ENCODE data around the gene TEDDM1.
"Not testable (repeated sequence)": the region's sequence is repeated elsewhere in the genome, so short reads cannot be mapped to it uniquely, and the experiment has no call there.

TEDDM1 gene, protein sequence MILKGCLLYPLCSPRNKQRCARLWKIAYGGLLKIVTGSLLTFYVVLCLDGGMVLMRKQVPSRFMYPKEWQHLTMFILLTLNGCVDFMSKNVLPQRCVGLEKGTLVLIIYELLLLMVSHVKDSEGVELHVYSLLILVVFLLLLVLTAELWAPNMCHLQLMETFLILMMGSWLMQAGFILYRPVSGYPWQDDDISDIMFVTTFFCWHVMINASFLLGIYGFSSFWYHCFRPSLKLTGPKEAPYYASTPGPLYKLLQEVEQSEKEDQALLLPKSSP

DNA sequence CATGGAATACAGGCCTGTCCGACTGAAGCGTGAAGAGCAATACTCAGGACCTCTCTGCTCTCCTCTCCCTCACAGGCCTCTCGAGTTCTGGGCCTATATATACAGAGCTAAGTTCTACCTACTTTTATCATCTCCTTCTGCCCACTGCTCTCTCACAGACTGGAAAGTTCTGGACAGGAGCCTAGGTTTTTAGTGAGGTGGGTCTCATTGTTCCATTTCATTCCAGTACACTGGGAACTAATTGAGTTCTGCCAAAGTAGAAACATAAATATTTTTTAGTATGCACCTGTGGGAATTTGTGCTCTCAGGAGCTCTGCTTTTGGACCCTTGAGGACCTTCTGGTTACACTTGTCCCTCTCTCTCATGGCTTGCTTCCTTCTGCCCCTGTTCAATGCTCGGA, at the start of gene TEDDM1:
TEDDM1 (minus strand) TSS at position 101 of the 400 bp plus-strand sequence. CDS start 182 bp downstream, outside the sequence.
- no peak for DNase-seq

DNA sequence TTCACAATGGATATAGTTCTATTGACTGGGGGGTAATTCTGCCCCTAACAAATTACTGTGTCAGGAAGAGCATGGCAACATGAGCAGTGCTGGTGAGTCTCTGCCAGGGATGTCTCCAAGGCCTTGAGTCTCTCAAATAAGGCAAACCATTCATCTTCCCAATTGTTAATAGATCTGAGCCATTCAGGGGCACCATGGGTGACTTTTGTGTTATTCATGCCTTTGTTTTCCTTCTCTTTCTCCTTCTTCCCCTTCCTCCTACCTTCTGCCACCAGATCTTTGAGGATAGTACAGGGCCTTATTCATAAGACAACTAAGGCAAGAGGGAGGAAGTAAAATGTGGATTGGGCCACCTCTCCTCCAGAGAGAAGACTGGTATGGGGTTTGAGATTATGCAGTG, 49.6 kb upstream of the TEDDM1 start, which contains the start of gene RGSL1:
RGSL1 (plus strand) TSS at position 60 of the 400 bp plus-strand sequence; CDS start at position 80, 20 bp downstream.
- DNase-seq: no peak

DNA sequence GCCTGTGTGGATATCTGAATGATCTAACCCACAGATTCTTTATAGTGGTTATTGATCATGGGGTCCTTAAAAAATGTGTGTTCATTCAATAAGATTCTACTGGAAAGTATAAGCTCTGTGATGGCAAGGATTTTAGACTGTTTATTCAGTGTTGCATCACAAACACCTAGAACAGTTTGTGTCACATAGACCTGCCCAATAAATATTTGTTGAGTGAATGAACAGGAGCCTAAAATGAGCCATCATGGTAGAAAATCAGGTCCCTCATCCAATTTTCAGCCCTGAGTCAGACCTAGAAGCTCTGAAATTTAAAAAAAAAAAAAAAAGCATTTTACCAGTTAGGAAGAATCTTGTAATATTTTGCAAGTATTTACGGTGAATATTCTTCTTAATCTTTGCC, 47.2 kb upstream of the TEDDM1 start:
- DNase-seq: no peak

DNA sequence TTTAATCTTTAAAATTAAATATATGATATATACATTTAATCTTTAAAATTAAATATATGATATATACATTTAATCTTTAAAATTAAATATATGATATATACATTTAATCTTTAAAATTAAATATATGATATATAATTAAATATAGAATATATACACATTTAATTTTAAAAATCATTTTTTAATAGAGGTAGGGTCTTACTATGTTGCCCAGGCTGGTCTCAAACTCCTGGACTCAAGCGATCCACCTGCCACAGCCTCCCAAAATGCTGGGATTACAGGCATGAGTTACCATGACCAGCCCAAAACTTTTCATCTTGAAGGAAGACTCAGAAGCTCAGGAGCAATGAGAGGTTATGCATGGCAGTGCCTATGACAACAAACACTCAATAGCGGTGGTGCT, 46.7 kb upstream of the TEDDM1 start:
- not testable (repeated sequence) for DNase-seq

DNA sequence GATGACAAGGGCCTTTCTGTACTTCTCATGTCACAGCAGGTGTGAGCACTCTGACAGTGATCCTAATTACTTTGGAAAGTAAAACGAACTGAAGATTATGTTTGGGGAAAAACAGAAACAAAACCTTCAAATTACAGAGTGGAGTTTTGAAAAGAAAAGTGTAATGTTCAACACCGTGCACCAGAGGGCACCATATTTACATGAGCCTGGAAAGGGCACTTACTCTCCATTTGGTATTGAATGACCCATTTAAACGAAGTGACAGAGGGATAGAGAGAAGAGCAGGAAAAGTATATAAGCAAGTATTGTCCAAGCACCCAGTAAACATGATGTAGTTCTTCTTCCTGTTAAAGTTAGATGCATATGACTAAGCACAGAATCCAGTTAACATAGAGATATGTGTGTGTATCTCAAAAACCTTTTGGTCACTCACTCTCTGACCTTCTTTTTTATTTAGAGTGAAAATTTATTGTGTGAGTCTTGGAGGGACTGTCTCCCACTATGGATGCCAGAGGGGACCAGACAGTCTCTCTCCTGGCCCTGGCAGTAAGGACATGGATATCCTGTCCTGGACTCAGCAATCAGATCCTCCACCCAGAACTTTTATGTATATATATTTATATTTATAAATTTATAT, 45.7 kb upstream of the TEDDM1 start:
- DNase-seq: peak; percentile 70

DNA sequence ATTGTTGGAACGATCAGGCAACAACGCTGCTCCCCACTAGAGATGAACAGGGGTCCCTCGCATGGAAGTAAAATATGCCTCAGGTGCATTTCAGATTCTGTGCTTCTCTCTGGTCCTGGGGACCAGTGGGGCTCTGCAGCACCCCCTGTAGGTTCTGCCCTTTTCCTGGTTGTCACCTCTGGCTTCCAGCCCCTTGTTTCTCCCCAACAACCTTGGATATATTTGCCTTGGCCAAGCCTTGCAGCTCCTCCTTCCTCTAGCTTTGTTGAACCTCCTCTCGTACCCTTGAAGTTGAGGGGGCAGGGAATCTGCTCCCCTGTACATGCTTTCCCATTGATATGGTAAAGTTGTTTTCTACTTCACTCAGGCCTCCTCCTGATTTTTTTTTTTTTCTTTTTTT, 44.0 kb upstream of the TEDDM1 start:
- peak; percentile 9 for DNase-seq

DNA sequence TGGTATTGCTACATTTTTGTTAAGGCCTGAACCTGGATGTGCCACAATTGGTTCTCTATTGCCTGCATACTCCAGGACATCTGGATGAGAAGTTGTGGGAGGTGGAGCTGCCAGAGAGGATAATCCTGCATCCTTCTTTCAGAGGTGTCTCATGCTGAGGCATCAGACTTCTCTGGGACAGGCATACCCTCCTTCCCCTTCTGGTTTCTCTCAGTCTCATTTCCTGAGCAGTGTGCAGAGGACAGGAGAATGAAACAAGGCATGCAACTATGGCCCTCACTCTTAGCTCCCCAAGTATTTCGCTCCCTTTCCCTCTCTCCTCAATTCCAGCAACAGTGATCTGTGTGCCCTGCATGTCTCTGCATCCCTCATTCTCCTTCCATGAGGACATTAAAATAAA, 41.9 kb upstream of the TEDDM1 start:
- no peak for DNase-seq

DNA sequence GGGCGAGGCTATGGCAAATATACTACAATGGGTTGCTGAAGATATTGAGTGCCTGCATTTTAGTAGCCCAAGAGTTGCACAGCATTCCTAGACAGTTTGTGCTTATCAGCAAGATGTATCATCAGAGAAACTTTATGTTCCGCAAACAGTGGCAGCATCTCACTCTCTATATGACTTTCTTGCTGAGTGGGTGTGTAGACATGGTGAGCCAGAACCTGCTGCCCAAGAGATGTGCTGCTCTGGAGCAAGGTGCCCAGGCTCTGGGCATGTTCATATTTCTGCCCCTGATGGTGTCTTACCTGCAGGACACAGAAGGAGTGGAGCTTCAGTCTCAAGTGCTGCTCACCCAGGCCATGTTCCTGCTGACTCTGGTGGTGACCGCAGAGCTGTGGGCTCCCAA, 41.3 kb upstream of the TEDDM1 start:
- DNase-seq: no peak

DNA sequence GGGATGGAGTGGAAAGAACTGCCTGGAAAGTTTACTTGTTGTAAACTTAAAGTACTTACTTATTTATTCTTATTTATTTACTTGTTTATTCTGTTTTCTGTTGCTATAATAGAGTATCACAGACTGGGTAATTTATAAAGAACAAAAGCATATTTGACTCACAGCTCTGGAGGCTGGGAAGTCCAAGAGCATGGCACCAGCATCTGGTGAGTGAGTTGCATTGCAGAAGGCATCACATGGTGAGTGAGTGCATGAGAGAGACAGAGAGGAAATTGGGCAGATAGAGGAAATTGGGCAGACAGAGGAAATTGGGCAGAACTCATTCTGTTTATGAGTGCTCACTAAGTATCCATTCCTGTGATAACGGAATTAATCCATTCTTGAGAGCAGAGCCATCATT, 37.9 kb upstream of the TEDDM1 start:
- peak; percentile 11 for DNase-seq

DNA sequence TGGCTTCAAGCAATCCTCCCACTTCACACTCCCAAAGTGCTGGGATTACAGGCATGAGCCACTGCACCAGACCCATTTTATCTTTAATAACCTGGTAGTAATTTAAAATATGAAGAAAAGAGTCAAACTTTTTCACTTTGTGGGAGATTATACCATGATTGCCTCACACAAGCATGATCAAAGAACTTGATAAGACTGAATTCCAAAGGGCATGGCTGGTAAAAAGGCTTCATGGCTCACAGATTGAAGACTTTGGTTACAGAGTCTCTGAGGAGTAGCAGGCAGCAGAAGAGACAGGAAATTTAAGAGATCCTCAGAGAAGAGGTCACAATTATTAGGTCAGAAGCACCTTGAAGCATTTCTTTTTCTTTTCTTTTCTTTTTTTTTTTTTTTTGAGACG, 33.1 kb upstream of the TEDDM1 start:
- no peak for DNase-seq

DNA sequence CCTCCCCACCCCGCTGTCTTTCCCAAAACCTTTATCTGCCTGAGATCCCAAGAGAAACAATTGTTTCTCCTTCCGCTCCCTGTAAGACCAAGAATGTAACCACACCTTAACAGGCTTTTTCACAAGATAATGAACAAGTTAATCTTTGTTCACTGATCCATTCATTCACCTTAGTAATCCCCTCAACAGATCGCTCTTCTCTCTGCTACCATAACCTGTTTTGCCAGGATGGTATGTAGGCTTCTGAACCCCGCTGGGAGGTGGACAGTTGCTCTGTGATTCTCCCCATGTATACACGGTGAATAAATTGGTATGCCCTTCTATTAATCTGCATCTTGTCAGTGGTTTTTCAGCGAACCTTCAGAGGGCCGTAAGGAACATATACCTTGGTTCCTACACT, 30.8 kb upstream of the TEDDM1 start:
- no peak for DNase-seq

DNA sequence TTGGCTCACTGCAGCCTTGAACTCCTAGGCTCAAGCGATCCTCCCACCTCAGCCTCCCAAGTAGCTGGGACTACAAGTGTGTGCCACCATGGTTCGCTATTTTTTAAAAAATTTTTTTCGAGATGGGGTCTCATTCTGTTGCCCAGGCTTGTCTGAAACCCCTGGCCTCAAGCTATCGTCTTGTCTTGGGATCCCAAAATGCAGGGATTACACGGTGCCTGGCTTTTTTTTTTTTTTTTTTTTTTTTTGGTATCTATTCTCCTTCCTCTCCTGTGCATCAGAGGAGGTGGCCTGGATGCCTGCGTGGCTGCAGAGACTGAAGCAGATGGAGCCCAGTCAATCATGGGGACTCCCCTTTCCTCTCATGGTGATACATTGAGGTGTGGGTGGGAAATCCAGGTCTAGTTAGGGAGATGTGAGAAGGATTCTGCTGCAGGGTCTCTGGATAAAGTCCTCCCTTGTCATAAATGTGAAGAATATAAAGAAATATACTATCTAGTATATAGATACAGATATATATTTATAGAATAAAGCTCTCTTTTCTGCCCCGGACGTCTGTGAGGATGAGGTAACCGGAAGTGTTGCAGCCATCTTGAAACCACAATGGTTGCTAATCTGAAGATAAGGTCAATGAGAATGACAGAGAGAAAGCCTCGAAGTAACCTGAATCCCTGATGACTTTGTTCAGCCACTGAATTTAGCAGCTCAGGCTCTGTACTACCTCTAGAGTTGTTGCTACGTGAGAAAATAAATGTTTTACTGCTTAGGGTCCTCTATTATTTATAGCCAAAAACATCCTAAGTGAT, 30.0 kb upstream of the TEDDM1 start:
- peak; percentile 48 for DNase-seq

DNA sequence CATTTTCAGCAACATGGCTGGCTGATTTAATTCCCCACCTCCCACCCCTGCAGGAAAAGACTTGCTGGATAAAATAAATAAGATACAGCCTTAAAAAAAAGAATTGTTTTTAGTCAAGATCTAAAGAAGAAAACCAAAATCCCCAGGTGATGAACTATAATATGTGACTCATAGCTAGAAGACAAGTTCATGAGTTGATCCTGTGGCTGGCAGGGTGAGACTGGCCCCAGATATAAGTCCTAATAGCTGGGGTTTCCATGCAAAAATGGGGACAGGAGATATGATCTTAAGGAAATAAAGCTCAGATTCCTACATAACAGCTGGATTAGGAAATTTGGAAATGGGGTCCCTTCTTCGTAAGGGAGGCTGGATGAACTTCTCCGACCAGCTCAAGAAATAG, 27.6 kb upstream of the TEDDM1 start:
- no peak for DNase-seq

DNA sequence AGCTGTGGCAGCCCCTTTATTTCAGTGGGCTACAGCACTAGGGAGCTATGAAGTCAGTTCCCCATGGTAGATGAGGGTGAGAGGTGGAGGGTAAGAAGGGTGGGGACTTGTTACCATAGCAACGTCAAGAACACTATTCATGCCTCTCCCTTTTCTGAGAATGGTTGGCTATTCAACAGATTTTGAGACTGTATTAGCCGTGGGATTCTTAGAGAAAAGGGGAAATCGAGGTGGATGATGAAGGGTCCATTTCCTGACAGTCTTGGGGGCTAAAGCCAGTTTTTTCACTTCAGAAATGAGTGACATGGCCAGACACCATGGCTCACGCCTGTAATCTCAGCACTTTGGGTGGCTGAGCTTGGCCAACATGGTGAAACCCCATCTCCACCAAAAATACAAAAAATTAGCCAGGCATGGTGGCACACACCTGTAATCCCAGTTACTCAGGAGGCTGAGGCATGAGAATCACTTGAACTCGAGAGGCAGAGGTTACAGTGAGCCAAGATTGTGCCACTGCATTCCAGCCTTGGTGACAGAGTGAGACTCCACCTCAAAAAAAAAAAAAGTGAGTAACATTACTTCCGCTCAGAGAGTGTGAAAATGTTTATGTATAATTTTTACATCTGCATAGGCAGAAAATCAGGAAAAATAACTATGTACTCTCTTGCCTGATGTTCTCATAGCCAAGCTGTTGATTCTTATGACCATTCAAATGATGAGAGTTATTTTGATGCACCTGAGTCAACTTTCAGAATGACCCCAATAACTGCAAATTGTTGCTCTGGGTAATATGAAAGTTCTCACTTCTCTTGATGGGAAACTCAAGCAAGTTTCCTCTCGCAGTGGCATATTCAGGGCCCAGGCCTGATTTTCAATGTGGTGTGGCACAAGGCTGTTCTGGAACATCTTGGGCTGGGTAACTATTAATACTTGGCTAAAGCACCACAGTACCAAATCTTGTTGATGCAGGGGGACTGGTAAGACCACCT, 26.3 kb upstream of the TEDDM1 start:
- no peak for DNase-seq

DNA sequence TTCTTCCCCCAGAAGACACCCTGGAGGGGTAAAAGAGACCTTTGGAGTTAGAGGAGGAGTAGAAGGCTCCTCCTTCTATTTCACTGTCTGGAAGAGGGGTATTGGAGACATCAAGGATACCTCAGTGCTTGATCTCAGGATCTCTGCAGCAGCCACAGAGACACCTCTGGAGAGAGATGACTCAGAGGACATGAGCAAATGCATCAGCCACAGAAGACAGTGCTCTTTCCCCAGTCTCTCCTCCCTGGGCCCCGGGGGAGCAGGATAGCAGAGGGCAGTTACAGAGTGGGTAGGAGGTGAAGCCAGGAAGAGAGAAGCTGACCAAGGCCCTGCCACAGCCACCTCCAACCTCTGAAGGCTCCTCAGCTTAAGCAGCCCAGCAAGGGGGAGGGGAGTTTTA, 15.3 kb upstream of the TEDDM1 start:
- DNase-seq: peak; percentile 35

DNA sequence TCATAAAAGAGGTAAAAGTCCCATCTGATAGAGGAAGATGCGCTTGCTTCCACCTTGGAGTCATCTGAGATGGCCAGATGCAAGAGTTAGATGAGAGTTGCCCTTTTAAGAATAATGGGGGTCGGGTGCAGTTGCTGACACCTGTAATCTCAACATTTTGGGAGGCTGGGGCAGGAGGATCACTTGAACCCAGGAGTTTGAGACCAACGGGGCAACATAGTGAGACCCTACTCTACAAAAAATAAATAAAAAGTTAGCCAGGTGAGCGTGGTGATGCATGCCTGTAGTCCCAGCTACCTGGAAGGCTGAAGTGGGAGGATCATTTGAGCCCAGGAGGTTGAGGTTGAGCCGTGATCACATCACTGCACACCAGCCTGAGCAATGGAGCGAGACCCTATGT, 13.5 kb upstream of the TEDDM1 start:
- no peak for DNase-seq

DNA sequence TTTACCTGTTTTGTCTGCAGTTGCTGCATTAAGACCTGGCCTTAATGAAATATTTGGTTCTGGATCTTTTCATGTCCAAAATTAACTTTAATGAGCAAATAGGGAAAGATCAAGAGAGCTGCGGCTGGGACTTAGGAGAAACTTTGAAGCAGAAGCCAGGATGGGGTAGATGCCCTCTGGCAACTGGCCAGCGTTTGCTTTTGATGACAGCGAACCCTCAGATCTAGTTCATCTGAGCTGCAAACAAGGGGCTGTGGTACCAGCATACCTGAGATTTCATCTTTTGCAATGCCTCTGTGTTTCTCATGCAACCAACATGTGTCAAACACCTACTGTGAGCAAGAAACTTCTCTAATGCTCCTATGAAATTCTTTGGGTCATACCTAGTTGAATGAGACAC, 13.0 kb upstream of the TEDDM1 start:
- DNase-seq: no peak

DNA sequence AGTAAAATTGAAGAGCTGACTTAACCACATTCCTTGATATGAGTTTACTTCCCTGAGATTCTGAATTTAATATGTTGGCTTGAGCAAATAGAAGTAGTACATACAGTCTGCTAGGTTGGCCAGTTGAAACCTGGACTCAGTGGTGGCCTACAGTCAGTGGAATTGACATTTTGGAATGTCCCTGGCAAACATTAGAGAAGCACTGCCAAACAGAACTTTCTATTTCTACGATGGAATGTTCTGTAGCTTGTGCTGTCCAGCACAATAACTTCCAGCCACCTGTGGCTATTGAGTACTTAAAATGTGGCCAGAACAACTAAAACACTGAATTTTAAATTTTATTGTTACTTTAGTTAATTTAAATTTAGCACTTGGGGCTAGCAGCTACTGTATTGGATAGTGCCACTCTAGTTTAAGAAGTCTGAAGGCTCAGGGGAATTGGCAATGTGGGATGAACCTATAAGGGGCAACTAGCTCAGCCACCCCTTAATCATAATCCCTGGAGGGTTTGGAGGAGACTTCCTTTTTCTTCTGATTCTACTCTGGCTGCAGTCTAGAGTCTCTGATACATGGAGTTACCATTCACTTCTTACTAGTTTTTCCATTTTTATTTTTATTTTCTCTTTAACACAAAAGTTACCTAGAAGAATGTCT, 10.3 kb upstream of the TEDDM1 start:
- no peak for DNase-seq

DNA sequence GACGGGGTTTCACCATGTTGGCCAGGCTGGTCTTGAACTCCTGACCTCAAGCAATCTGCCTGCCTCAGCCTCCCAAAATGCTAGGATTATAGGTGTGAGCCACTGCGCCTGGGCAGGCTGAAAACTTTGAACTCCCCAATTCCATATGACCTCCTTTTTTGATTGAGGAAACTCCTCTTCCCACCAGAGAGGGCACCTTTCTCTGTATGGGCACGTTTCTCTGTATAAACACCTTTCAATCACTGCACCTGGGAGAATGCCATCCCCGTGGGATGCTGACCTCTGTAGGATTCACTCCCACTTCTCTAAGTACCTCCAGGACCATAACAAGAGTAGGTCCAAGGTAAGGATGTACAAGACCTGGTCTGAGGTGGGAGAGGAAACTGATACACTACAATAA, 9.7 kb upstream of the TEDDM1 start:
- DNase-seq: no peak

DNA sequence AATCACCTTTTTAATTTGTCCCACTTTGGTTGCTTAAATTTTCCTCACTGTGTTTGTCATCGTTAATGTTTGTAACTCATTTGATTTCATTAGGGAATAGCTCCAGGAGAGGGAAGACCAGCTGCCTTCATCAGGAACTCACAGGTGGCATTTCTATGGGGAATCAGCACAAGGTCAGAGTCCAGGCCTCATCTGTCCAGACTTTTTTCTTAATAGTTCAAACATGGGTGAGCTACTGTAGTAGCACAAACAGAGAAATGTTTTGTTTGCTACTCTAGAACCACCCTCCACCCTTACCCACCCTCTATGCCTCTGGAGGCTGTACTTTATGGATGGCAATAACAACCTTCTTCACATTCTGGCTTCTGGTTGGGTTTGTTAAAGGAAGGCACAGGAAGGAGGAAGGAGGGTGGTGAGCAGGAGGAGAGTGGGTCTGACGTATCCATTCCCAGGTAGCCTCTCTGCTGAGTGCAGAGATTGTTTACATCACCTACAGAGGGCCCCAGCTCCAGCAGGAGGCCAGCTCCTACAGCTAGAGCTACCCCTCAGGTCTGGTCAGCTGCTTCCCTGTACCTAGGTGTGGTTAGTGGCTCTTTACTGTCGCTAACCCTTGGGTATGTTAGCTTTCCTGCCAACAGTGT, 8.1 kb upstream of the TEDDM1 start:
- DNase-seq: no peak

DNA sequence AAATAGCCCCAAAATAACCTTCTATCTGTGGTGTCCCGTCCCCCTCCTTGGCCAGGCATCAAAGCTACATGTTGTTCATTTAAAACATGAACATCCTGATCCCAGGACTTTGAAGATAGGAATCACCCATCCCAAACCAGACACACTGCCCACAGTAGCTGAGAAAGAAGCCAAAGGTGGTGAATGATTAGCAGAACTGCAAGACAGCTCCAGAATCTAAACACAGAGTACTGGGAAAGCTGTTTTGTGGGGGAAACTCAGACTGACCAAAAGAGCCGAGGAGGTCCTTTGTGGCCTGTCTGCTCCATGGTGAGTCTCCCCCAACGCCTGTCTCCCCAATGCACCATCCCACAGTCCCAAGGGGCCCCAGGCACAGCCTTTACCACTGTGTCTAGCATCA, 7.3 kb upstream of the TEDDM1 start:
- no peak for DNase-seq

DNA sequence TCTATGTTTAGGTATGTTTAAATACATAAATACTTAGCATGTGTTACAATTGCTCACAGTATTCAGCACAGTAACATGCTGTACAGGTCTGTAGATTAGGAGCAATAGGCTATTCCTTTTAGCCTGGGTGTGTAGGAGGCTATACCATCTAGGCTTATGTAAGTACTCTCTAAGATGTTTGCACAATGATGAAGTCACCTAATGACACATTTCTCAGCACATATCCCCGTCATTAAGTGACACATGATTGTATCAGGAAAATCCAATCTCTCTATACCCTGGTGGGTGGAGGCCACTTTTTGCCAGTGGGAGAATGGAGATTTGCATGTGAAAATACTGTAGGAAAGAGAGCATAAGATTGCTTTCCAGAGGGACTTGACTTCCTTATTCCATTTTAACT, 5.5 kb upstream of the TEDDM1 start:
- DNase-seq: peak; percentile 85
